ENCODE results near the gene RBP7. TPM values are rescaled to one million over a fixed set of nuclear protein-coding genes. Genes with fewer than 3 reads are reported as not detected.
"Not testable (repeated sequence)": the region's sequence is repeated elsewhere in the genome, so short reads cannot be mapped to it uniquely, and the experiment has no call there.

RBP7 gene
- polyA plus RNA-seq, 12 donors = 2.8 to 9.2 (median 3.7) TPM; not detected in 2

- no peak for DNase-seq
Observed at GRCh38 chr1:10027027-10027426, 30.0 kb downstream of the RBP7 start.

- not testable (repeated sequence) for DNase-seq
Observed at GRCh38 chr1:10028956-10029500, 32.0 kb downstream of the RBP7 start.

GRCh38 chr1:10031461-10031860 is 34.4 kb downstream of the RBP7 start:
- no peak for DNase-seq

- peak; percentile 98 for DNase-seq
Observed at GRCh38 chr1:10032590-10033358, 35.7 kb downstream of the RBP7 start, which contains the start of gene UBE4B. Gene UBE4B, plus strand, starts transcription at chr1:10032958. Its CDS starts 713 bp downstream, at chr1:10033671.

GRCh38 chr1:10033359-10033845 is 36.4 kb downstream of the RBP7 start:
- DNase-seq = peak; percentile 24

GRCh38 chr1:10042746-10043145 is 45.7 kb downstream of the RBP7 start:
- no peak for DNase-seq

- no peak for DNase-seq
Observed at GRCh38 chr1:10045480-10046355, 48.7 kb downstream of the RBP7 start.

- DNase-seq = no peak
Observed at GRCh38 chr1:10046356-10047085, 49.5 kb downstream of the RBP7 start.

- no peak for DNase-seq
Observed at GRCh38 chr1:10048601-10049000, 51.6 kb downstream of the RBP7 start.

- DNase-seq = no peak
Observed at GRCh38 chr1:10050611-10051010, 53.6 kb downstream of the RBP7 start.

- DNase-seq = no peak
Observed at GRCh38 chr1:10051656-10052055, 54.6 kb downstream of the RBP7 start.

- DNase-seq = no peak
Observed at GRCh38 chr1:10052347-10052746, 55.3 kb downstream of the RBP7 start.

GRCh38 chr1:10054465-10054864 is 57.4 kb downstream of the RBP7 start:
- no peak for DNase-seq

GRCh38 chr1:10056599-10056987 is 59.6 kb downstream of the RBP7 start:
- no peak for DNase-seq

GRCh38 chr1:10057343-10057742 is 60.3 kb downstream of the RBP7 start:
- DNase-seq = no peak

- no peak for DNase-seq
Observed at GRCh38 chr1:10057796-10058195, 60.8 kb downstream of the RBP7 start.

GRCh38 chr1:10059342-10059718 is 62.3 kb downstream of the RBP7 start:
- no peak for DNase-seq

GRCh38 chr1:10060311-10061100 is 63.5 kb downstream of the RBP7 start:
- no peak for DNase-seq

- no peak for DNase-seq
Observed at GRCh38 chr1:10061276-10061675, 64.2 kb downstream of the RBP7 start.

GRCh38 chr1:10063878-10064277 is 66.8 kb downstream of the RBP7 start:
- no peak for DNase-seq
